Measurements from ENCODE around the gene CAMK2G.

DNA sequence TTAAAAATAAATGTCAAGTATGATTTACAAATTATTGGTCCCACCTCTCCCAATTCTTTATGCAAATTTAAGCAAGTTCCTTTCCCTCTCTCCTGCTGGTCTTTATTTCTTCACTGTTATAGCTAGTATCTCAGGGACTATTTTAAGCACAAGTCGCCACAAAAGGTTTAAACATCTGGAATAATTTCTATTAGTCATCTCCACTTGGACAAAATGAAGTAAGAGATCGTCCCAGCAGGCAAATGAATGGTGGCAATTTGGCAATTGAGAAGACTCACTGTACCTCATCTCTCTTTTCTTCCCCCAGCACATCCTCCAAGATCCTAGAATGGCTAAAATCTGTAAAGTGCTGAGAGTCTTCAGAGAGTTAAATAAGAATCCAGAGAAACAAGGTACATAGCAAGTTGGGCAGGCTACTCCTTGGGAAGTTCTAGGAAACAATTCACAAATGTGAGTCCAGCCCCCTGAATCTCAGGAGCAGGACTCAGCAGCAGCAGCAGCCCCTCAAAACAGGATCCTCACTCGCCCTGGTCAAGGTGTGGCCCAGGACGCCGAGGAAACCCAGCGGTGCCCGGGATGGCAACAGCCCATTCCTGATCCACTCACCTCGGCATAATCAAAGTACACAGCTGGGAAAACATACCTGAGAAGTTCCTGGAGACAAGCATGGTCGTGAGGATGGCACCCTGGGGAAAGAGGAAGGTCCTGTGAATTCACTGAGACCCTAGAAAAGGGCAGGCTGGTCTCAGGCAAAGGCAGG, 32.6 kb downstream of the CAMK2G start:
- no peak for TF ChIP-seq CTCF (IDR thresholded peaks at IDR 0.05; ENCODE audit: low read depth, low read length, poor library complexity, severe bottlenecking)
- no peak for TF ChIP-seq EZH2phosphoT487 (IDR thresholded peaks at IDR 0.05; ENCODE audit: borderline replicate concordance, low read length)

Measured in DOHH2 (cell line).